GM10248 (cell line): ENCODE data around the gene DNPEP.

Experiments used
- CTCF ChIA-PET: fragments of 300-600 bp; sonication (Branson Sonifier 250); formaldehyde crosslinking; extraction: SDS; loops from one replicate; lab custom pipeline; 2021; ENCODE audit warnings: antibody characterized with exemption; lab: Yijun Ruan, JAX
- POLR2A ChIA-PET: fragments of 350-650 bp; sonication (Branson Sonifier 250); formaldehyde crosslinking; extraction: SDS; loops from one replicate; lab custom pipeline; 2020; ENCODE audit warnings: antibody characterized with exemption; lab: Yijun Ruan, JAX
- DNase-seq: peaks from one replicate; pipeline ENCODE4 v3.0.0; 2012; ENCODE audit errors: extremely low spot score
- CTCF ChIP-seq: IDR thresholded peaks from 2 replicates; pipeline ENCODE4 v1.5.1; 2012; ENCODE audit warnings: mild to moderate bottlenecking, low read depth; ENCODE audit errors: extremely low read depth, missing control alignments, control extremely low read depth

DNPEP gene

GRCh38 chr2:219402665-219403515 is 15.2 kb upstream of the DNPEP start:
- peak; percentile 77 for DNase-seq
- POLR2A ChIA-PET = interaction anchor here (1.1 kb wide), 1 partner anchor 15 kb away, joined by 3 read pairs; the partner anchor contains the start of gene DNPEP
- TF ChIP-seq CTCF = peak; percentile 78

GRCh38 chr2:219401606-219402005 is 13.9 kb upstream of the DNPEP start:
- no peak for DNase-seq
- POLR2A ChIA-PET = no interaction called here
- CTCF ChIA-PET = interaction anchor here (1.2 to 5.7 kb wide), 18 partner anchors 9 to 243 kb away, joined by 3 to 76 read pairs (median 6); partner anchors contain the start of genes DES and DNPEP
- TF ChIP-seq CTCF = no peak

More at GRCh38 chr2:219402665-219403515, 15.2 kb upstream of the DNPEP start:
- CTCF ChIA-PET = interaction anchor here (0.7 to 5.7 kb wide), 52 partner anchors 10 to 373 kb away, joined by 3 to 76 read pairs (median 4); partner anchors contain the start of genes DES, DNPEP, GMPPA and SPEG

- no peak for TF ChIP-seq CTCF
- DNase-seq = no peak
- ChIA-PET CTCF (interaction anchor here (1.0 to 5.7 kb wide), 3 partner anchors 12 to 130 kb away, joined by 5 to 75 read pairs (median 5); partner anchors contain the start of gene DNPEP), POLR2A (no interaction called here)
Observed at GRCh38 chr2:219400562-219400961, 12.8 kb upstream of the DNPEP start.

GRCh38 chr2:219399716-219400478 is 12.2 kb upstream of the DNPEP start:
- ChIA-PET POLR2A (no interaction called here), CTCF (interaction anchor here (1.0 to 5.7 kb wide), 4 partner anchors 11 to 131 kb away, joined by 5 to 75 read pairs (median 7); partner anchors contain the start of gene DNPEP)
- no peak for DNase-seq
- TF ChIP-seq CTCF = no peak

GRCh38 chr2:219398721-219399363 is 11.1 kb upstream of the DNPEP start:
- no peak for TF ChIP-seq CTCF
- ChIA-PET POLR2A (no interaction called here), CTCF (interaction anchor here (0.8 to 2.7 kb wide), 4 partner anchors 10 to 161 kb away, joined by 3 to 9 read pairs (median 3); no protein-coding TSS in a partner anchor)
- DNase-seq = no peak
